Measurements from ENCODE around the gene C10orf90.

Gene C10orf90

GRCh38 chr10:126405239-126405775 lies 265.2 kb downstream of the C10orf90 start:
- Histone ChIP-seq H3K4me3 (no peak overlapping the region), H3K9ac (ENCODE audit: insufficient read length) (no peak overlapping the region), H3K9me3 (ENCODE audit: low read depth, low read length) (no peaks in the 10 kb centered on the region), H3K36me3 (ENCODE audit: insufficient read depth, low read length) (no peaks in the 10 kb centered on the region), H3K27ac (no peak overlapping the region)
- TF ChIP-seq POLR2AphosphoS5 (IDR thresholded peaks at IDR 0.05; ENCODE audit: borderline replicate concordance, low read depth, low read length) (no peak), EZH2 (IDR thresholded peaks at IDR 0.05) (no peak), FOXP2 (optimal IDR thresholded peaks at IDR 0.05; ENCODE audit: control extremely low read depth, extremely low read length, insufficient read depth) (no peak)
- no peak for DNase-seq (ENCODE audit: low read depth, low spot score)

GRCh38 chr10:126402721-126403695 lies 267.5 kb downstream of the C10orf90 start:
- no peak for DNase-seq (ENCODE audit: low read depth, low spot score)
- Histone ChIP-seq H3K36me3 (ENCODE audit: insufficient read depth, low read length) (no peaks in the 10 kb centered on the region), H3K9me3 (ENCODE audit: low read depth, low read length) (no peaks in the 10 kb centered on the region), H3K4me3 (no peak overlapping the region), H3K27ac (no peak overlapping the region), H3K9ac (ENCODE audit: insufficient read length) (no peak overlapping the region)
- TF ChIP-seq POLR2AphosphoS5 (IDR thresholded peaks at IDR 0.05; ENCODE audit: borderline replicate concordance, low read depth, low read length): no peak
- no peak for TF ChIP-seq FOXP2 (optimal IDR thresholded peaks at IDR 0.05; ENCODE audit: control extremely low read depth, extremely low read length, insufficient read depth)
- no peak for TF ChIP-seq EZH2 (IDR thresholded peaks at IDR 0.05)

- no peak overlapping the region for H3K27ac ChIP-seq
- no peak overlapping the region for H3K9ac ChIP-seq (ENCODE audit: insufficient read length)
- no peak for TF ChIP-seq POLR2AphosphoS5 (IDR thresholded peaks at IDR 0.05; ENCODE audit: borderline replicate concordance, low read depth, low read length)
- TF ChIP-seq EZH2 (IDR thresholded peaks at IDR 0.05): no peak
- no peak for TF ChIP-seq FOXP2 (optimal IDR thresholded peaks at IDR 0.05; ENCODE audit: control extremely low read depth, extremely low read length, insufficient read depth)
- no peaks in the 10 kb centered on the region for H3K9me3 ChIP-seq (ENCODE audit: low read depth, low read length)
- no peak for DNase-seq (ENCODE audit: low read depth, low spot score)
- H3K36me3 ChIP-seq (ENCODE audit: insufficient read depth, low read length): no peaks in the 10 kb centered on the region
- H3K4me3 ChIP-seq: no peak overlapping the region
These were observed 269.9 kb downstream of the C10orf90 start for GRCh38 chr10:126400641-126401040.

- H3K36me3 ChIP-seq (ENCODE audit: insufficient read depth, low read length): no peaks in the 10 kb centered on the region
- DNase-seq (ENCODE audit: low read depth, low spot score): no peak
- no peak overlapping the region for H3K9ac ChIP-seq (ENCODE audit: insufficient read length)
- H3K4me3 ChIP-seq: no peak overlapping the region
- TF ChIP-seq EZH2 (IDR thresholded peaks at IDR 0.05): no peak
- no peak for TF ChIP-seq FOXP2 (optimal IDR thresholded peaks at IDR 0.05; ENCODE audit: control extremely low read depth, extremely low read length, insufficient read depth)
- no peak for TF ChIP-seq POLR2AphosphoS5 (IDR thresholded peaks at IDR 0.05; ENCODE audit: borderline replicate concordance, low read depth, low read length)
- H3K27ac ChIP-seq: no peak overlapping the region
- H3K9me3 ChIP-seq (ENCODE audit: low read depth, low read length): no peaks in the 10 kb centered on the region
These were observed 271.6 kb downstream of the C10orf90 start for GRCh38 chr10:126398924-126399323.

- Histone ChIP-seq H3K9ac (ENCODE audit: insufficient read length) (no peak overlapping the region), H3K36me3 (ENCODE audit: insufficient read depth, low read length) (no peaks in the 10 kb centered on the region), H3K27ac (no peak overlapping the region), H3K4me3 (no peak overlapping the region), H3K9me3 (ENCODE audit: low read depth, low read length) (no peaks in the 10 kb centered on the region)
- no peak for DNase-seq (ENCODE audit: low read depth, low spot score)
- TF ChIP-seq EZH2 (IDR thresholded peaks at IDR 0.05) (no peak), POLR2AphosphoS5 (IDR thresholded peaks at IDR 0.05; ENCODE audit: borderline replicate concordance, low read depth, low read length) (no peak), FOXP2 (optimal IDR thresholded peaks at IDR 0.05; ENCODE audit: control extremely low read depth, extremely low read length, insufficient read depth) (no peak)
These were observed 272.1 kb downstream of the C10orf90 start for GRCh38 chr10:126398383-126398743.

- no peaks in the 10 kb centered on the region for H3K9me3 ChIP-seq (ENCODE audit: low read depth, low read length)
- H3K9ac ChIP-seq (ENCODE audit: insufficient read length): no peak overlapping the region
- no peak overlapping the region for H3K4me3 ChIP-seq
- no peak for TF ChIP-seq EZH2 (IDR thresholded peaks at IDR 0.05)
- H3K36me3 ChIP-seq (ENCODE audit: insufficient read depth, low read length): no peaks in the 10 kb centered on the region
- no peak for DNase-seq (ENCODE audit: low read depth, low spot score)
- no peak overlapping the region for H3K27ac ChIP-seq
These were observed 272.7 kb downstream of the C10orf90 start for GRCh38 chr10:126397640-126398382.

- DNase-seq (ENCODE audit: low read depth, low spot score): no peak
- H3K27ac ChIP-seq: no peak overlapping the region
These were observed 273.3 kb downstream of the C10orf90 start for GRCh38 chr10:126397156-126397555.

GRCh38 chr10:126394948-126395347 lies 275.5 kb downstream of the C10orf90 start:
- no peak overlapping the region for H3K27ac ChIP-seq
- H3K9ac ChIP-seq (ENCODE audit: insufficient read length): no peak overlapping the region
- no peaks in the 10 kb centered on the region for H3K36me3 ChIP-seq (ENCODE audit: insufficient read depth, low read length)
- TF ChIP-seq FOXP2 (optimal IDR thresholded peaks at IDR 0.05; ENCODE audit: control extremely low read depth, extremely low read length, insufficient read depth) (no peak), EZH2 (IDR thresholded peaks at IDR 0.05) (no peak), POLR2AphosphoS5 (IDR thresholded peaks at IDR 0.05; ENCODE audit: borderline replicate concordance, low read depth, low read length) (no peak)
- DNase-seq (ENCODE audit: low read depth, low spot score): no peak
- no peaks in the 10 kb centered on the region for H3K9me3 ChIP-seq (ENCODE audit: low read depth, low read length)
- no peak overlapping the region for H3K4me3 ChIP-seq

More at GRCh38 chr10:126397156-126397555, 273.3 kb downstream of the C10orf90 start:
- no peaks in the 10 kb centered on the region for H3K9me3 ChIP-seq (ENCODE audit: low read depth, low read length)
- H3K36me3 ChIP-seq (ENCODE audit: insufficient read depth, low read length): no peaks in the 10 kb centered on the region
- TF ChIP-seq EZH2 (IDR thresholded peaks at IDR 0.05) (no peak), FOXP2 (optimal IDR thresholded peaks at IDR 0.05; ENCODE audit: control extremely low read depth, extremely low read length, insufficient read depth) (no peak), POLR2AphosphoS5 (IDR thresholded peaks at IDR 0.05; ENCODE audit: borderline replicate concordance, low read depth, low read length) (no peak)
- no peak overlapping the region for H3K9ac ChIP-seq (ENCODE audit: insufficient read length)
- H3K4me3 ChIP-seq: no peak overlapping the region
